Activated CD4-positive, alpha-beta T cell treated with anti-CD3 and anti-CD28 coated beads, Interleukin-2, amount 50 U/mL, for 48 hours (primary cell): Measurements from ENCODE around the gene SLC41A1.
A peak's percentile ranks its signal among the peaks of the same experiment; 100 is the strongest.

ENCODE experiments used
- DNase-seq, 2 experiments: peaks; one replicate each; pipeline ENCODE4 v3.0.0-alpha.2; 2020

SLC41A1 gene

GRCh38 chr1:205750138-205751035, 62.6 kb downstream of the SLC41A1 start, which contains the start of gene NUCKS1:
TSS of gene NUCKS1 (minus strand) at chr1:205750182. CDS start at chr1:205749973, 209 bp downstream.
- peak; percentile 96 to 98 for DNase-seq

DNA sequence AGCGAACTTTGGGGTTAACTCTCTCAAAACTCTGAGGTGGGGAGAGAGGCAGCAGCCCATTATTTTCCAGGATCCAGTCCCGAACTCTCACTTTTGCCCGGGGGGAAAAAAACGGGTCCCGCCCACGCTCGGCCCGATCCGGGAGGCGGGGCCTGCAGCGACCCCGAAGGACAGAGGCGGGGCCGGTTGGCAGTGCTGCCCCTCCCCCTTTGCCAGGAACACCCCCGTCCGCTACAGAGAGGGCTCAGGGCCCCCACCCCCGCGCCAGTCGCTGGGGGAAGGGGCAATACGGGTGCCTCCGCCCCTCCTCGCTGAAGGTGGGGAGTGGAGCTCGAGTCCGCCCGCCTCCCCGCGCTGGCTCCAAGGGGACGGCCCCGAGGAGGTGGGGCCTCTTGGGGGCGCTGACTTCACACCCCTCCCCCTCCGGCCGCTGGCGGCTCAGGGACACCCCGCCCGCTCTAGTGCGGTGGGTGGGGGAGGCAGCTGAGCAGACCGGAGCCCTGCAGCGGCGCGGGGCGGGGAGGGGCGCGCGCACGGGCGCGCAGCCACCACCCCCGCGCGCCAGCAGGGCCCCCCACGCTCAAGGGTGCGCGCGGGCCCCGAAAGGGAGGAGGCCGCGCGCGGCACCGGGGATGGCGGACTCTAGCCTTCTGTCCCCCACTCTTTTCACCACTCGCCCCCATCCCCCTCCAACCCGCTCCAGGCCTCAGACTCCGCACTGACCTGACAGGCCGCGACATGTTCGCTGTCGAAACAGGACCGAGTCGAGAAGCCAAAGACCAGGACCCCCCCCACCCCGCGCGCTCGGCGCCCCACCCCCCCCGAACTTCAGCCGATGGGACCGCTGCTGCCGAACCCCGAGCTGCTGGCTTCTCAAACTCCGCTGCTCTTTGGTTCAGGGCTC, 63.5 kb downstream of the SLC41A1 start:
- peak; percentile 95 to 97 for DNase-seq

DNA sequence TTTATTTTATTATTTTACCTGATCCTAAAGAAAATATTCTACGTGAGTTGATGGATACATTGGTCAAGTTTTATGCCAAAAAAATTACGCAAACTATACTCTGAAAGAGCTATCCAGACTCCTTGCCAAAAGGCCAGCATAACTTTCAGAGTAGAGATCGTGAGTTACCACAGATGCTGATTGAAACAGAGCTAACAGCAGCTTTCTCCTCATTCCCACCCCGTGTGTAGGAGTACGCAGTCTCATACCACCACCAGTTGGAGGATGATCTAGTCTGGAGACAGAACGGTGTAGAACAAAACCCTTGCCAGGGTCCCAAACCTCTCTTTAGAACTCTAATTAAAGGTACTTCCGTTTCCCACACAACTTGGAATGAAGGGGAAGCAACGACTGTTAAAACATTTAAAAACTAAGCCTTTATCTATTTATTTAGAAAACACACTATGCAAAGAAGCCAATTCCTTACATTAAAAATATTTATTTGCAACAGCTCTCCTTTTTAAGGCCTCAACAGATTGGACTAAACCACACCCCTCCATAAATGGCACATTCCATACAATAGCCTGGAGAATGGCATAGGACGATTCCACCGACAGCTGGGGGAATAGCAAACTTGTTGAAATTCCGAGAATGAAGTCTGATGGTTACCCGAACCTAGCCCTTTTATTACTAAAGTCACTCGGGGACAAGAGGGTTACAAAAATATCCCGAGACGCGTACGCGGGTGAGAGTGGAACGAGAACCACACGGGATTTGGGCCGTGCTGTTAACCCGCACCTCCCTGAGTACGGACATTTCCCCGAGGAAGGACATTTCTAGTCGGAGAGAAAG, 64.4 kb downstream of the SLC41A1 start:
- DNase-seq = peak; percentile 30 to 59

DNA sequence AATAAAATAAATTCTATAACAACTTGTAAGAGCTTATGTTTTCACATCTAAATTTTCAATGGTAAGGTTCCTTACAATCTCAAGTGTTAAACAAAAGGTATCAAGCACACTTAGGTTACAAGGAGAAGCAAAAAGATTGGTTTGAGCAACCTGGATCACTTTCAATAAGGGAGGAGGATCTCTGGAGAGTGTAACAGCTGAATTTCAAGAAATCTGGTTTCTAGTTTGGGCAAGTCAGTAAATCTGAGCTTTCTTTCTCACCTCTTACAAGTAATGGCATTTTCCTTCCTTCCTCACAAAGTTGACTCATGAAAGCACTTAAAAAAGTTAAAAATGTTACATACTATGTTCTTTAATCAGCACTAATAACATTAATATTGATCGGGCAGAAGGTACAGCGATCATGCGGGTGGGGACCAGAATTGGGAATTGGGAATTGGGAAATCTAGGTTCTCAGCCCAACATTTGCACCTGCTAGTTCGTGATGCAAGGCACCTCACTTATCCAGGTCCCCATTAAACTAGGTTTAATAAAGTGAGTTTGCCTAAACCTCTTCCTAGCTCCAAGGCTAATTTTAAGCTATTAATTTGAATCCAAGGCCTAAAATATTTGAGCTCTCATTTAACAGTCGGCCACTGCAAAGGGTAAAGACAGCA, 66.1 kb downstream of the SLC41A1 start:
- DNase-seq = no peak

- DNase-seq = no peak
Observed at GRCh38 chr1:205744403-205744802, 68.6 kb downstream of the SLC41A1 start.

GRCh38 chr1:205743977-205744376, 69.0 kb downstream of the SLC41A1 start:
- DNase-seq = no peak

GRCh38 chr1:205741681-205742080, 71.3 kb downstream of the SLC41A1 start:
- DNase-seq = no peak

DNA sequence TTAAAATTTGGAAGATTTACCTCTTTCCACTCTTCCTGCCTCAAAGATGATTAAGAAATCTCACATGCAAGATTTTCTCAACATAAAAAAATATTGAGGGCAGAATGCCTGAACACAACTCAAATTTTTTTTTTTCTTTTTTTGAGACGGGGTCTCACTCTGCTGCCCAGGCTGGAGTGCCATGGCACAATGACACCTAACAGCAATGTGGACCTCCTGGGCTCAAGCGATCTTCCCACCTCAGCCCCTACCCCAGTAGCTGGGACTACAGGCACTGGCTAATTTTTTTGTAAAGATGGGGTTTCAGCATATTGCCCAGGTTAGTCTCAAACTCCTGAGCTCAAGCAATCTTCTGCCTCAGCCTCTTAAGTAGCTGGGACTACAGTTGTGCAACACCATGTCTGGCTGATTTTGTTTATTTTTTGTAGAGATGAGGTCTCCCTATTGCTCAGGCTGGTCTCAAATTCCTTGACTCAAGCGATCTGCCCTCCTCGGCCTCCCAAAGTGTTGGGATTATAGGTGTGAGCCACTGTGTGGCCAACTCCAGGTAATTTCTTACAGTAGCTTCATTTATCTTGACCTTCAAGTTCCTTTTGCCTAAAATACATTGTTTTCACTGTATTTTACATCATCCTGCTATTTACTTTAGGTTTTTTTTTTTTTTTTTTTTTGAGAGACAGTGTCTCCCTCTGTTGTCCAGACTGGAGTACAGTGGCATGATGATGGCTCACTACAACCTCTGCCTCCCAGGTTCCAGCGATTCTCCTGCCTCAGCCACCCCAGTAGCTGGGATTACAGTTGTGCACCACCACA, 73.4 kb downstream of the SLC41A1 start:
- no peak for DNase-seq
